IgD-negative memory B cell (primary cell): ENCODE measurements around the gene C3orf70. TPM values are rescaled to one million over a fixed set of nuclear protein-coding genes. Genes with fewer than 3 reads are reported as not detected.

Source experiments
- H3K27ac Mint-ChIP-seq, 3 donors: one replicate each; pipeline ENCODE4 v1.8.0; 2020 to 2022; ENCODE audit warnings: mild to moderate bottlenecking in 3 of 3, mixed read lengths in 3 of 3, moderate library complexity in 1 of 3
- H3K27me3 Mint-ChIP-seq: one replicate; pipeline ENCODE4 v1.8.0; 2021; ENCODE audit warnings: mixed read lengths
- H3K36me3 Mint-ChIP-seq: one replicate; pipeline ENCODE4 v1.8.0; 2020; ENCODE audit warnings: mild to moderate bottlenecking, mixed read lengths
- H3K4me1 Mint-ChIP-seq, 3 donors: one replicate each; pipeline ENCODE4 v1.8.0; 2020 to 2022; ENCODE audit warnings: mixed read lengths in 3 of 3, mild to moderate bottlenecking in 1 of 3
- H3K4me3 Mint-ChIP-seq, 4 donors: one replicate each; pipeline ENCODE4 v1.8.0; 2020 to 2022; ENCODE audit warnings: mild to moderate bottlenecking in 4 of 4, mixed read lengths in 4 of 4, moderate library complexity in 3 of 4
- H3K9me3 Mint-ChIP-seq, 3 donors: one replicate each; pipeline ENCODE4 v1.8.0; 2020 to 2021; ENCODE audit warnings: mixed read lengths in 3 of 3, mild to moderate bottlenecking in 1 of 3
- polyA plus RNA-seq: library from polyadenylated mRNA; unstranded; fragments of 300-500 nt; fragmentation: Illumina TruSeq; gene quantifications from one replicate; pipeline ENCODE4 v1.2.3, GENCODE V29; 2021

Gene C3orf70
- polyA plus RNA-seq = 0.10 TPM

GRCh38 chr3:185152410-185153170 lies at the start of gene C3orf70:
C3orf70 (minus strand) TSS chr3:185153060; CDS start chr3:185152823, 237 bp downstream.
- peak within 1 kb of the TSS; percentile 80 to 92 (median 86) for H3K4me3 Mint-ChIP-seq
- peaks cover 0 to 1% (median 0%) of the 10 kb centered on the region in 3 donors for H3K4me1 Mint-ChIP-seq
- no peak within 1 kb of the TSS for H3K27ac Mint-ChIP-seq
- H3K36me3 Mint-ChIP-seq = no peaks in the 10 kb centered on the region
- H3K27me3 Mint-ChIP-seq = peaks cover 29% of the 10 kb centered on the region
- no peaks in the 10 kb centered on the region for H3K9me3 Mint-ChIP-seq

- no peaks in the 10 kb centered on the region for H3K27me3 Mint-ChIP-seq
- no peaks in the 10 kb centered on the region for H3K9me3 Mint-ChIP-seq
- H3K27ac Mint-ChIP-seq = no peak overlapping the region
- peaks cover 5% of the 10 kb centered on the region for H3K36me3 Mint-ChIP-seq
- H3K4me1 Mint-ChIP-seq = peaks cover 0 to 2% (median 0%) of the 10 kb centered on the region in 3 donors
- no peak overlapping the region for H3K4me3 Mint-ChIP-seq
Observed at GRCh38 chr3:185200639-185201038, 47.8 kb upstream of the C3orf70 start.

GRCh38 chr3:185199671-185200070 lies 46.8 kb upstream of the C3orf70 start:
- Mint-ChIP-seq H3K4me1 (peaks cover 0 to 2% (median 0%) of the 10 kb centered on the region in 3 donors), H3K36me3 (peaks cover 9% of the 10 kb centered on the region), H3K9me3 (peaks cover 0 to 4% (median 3%) of the 10 kb centered on the region in 3 donors), H3K27ac (no peak overlapping the region), H3K4me3 (no peak overlapping the region), H3K27me3 (no peaks in the 10 kb centered on the region)

- H3K9me3 Mint-ChIP-seq = peaks cover 0 to 5% (median 3%) of the 10 kb centered on the region in 3 donors
- no peaks in the 10 kb centered on the region for H3K27me3 Mint-ChIP-seq
- H3K36me3 Mint-ChIP-seq = peaks cover 9% of the 10 kb centered on the region
- H3K4me3 Mint-ChIP-seq = no peak overlapping the region
- peaks cover 0 to 2% (median 0%) of the 10 kb centered on the region in 3 donors for H3K4me1 Mint-ChIP-seq
- H3K27ac Mint-ChIP-seq = no peak overlapping the region
Observed at GRCh38 chr3:185199206-185199605, 46.3 kb upstream of the C3orf70 start.

- H3K4me3 Mint-ChIP-seq = no peak overlapping the region
Observed at GRCh38 chr3:185197068-185197467, 44.2 kb upstream of the C3orf70 start.

GRCh38 chr3:185195652-185196051 lies 42.8 kb upstream of the C3orf70 start:
- Mint-ChIP-seq H3K36me3 (peaks cover 7% of the 10 kb centered on the region), H3K9me3 (peaks cover 0 to 6% (median 3%) of the 10 kb centered on the region in 3 donors), H3K27me3 (no peaks in the 10 kb centered on the region), H3K4me1 (peaks cover 0 to 2% (median 0%) of the 10 kb centered on the region in 3 donors), H3K27ac (no peak overlapping the region), H3K4me3 (no peak overlapping the region)

More at GRCh38 chr3:185197068-185197467, 44.2 kb upstream of the C3orf70 start:
- Mint-ChIP-seq H3K27ac (no peak overlapping the region), H3K4me1 (peaks cover 0 to 2% (median 0%) of the 10 kb centered on the region in 3 donors), H3K27me3 (no peaks in the 10 kb centered on the region), H3K9me3 (peaks cover 0 to 6% (median 3%) of the 10 kb centered on the region in 3 donors), H3K36me3 (peaks cover 6% of the 10 kb centered on the region)

- peaks cover 2% of the 10 kb centered on the region for H3K27me3 Mint-ChIP-seq
- peaks cover 0 to 2% (median 0%) of the 10 kb centered on the region in 3 donors for H3K9me3 Mint-ChIP-seq
- peaks cover 0 to 3% (median 0%) of the 10 kb centered on the region in 3 donors for H3K4me1 Mint-ChIP-seq
- H3K4me3 Mint-ChIP-seq = no peak overlapping the region
- H3K36me3 Mint-ChIP-seq = peaks cover 4% of the 10 kb centered on the region
- H3K27ac Mint-ChIP-seq = no peak overlapping the region
Observed at GRCh38 chr3:185188816-185189215, 36.0 kb upstream of the C3orf70 start.

GRCh38 chr3:185187391-185187790 lies 34.5 kb upstream of the C3orf70 start:
- Mint-ChIP-seq H3K36me3 (peaks cover 4% of the 10 kb centered on the region), H3K27ac (no peak overlapping the region), H3K4me3 (no peak overlapping the region), H3K27me3 (peaks cover 2% of the 10 kb centered on the region), H3K4me1 (peaks cover 0 to 3% (median 0%) of the 10 kb centered on the region in 3 donors), H3K9me3 (peaks cover 0 to under 1% (median 0%) of the 10 kb centered on the region in 3 donors)

GRCh38 chr3:185176750-185177359 lies 24.0 kb upstream of the C3orf70 start:
- Mint-ChIP-seq H3K9me3 (no peaks in the 10 kb centered on the region), H3K36me3 (no peaks in the 10 kb centered on the region), H3K4me1 (peaks cover 7 to 10% (median 8%) of the 10 kb centered on the region in 3 donors), H3K4me3 (no peak overlapping the region), H3K27me3 (no peaks in the 10 kb centered on the region), H3K27ac (no peak overlapping the region)

GRCh38 chr3:185175370-185175987 lies 22.6 kb upstream of the C3orf70 start:
- peak overlapping the region in 3 of 4 donors; percentile 3 to 95 (median 67) for H3K4me3 Mint-ChIP-seq
- H3K27me3 Mint-ChIP-seq = no peaks in the 10 kb centered on the region
- peaks cover 7 to 10% (median 8%) of the 10 kb centered on the region in 3 donors for H3K4me1 Mint-ChIP-seq
- peak overlapping the region in 2 of 3 donors; percentile 17 to 24 for H3K27ac Mint-ChIP-seq
- no peaks in the 10 kb centered on the region for H3K9me3 Mint-ChIP-seq
- no peaks in the 10 kb centered on the region for H3K36me3 Mint-ChIP-seq

- Mint-ChIP-seq H3K27ac (no peak overlapping the region), H3K4me3 (no peak overlapping the region), H3K36me3 (no peaks in the 10 kb centered on the region), H3K4me1 (peaks cover 7 to 10% (median 8%) of the 10 kb centered on the region in 3 donors), H3K27me3 (peaks cover 3% of the 10 kb centered on the region), H3K9me3 (no peaks in the 10 kb centered on the region)
Observed at GRCh38 chr3:185172086-185173049, 19.5 kb upstream of the C3orf70 start.

- peaks cover 7% of the 10 kb centered on the region for H3K27me3 Mint-ChIP-seq
- no peak overlapping the region for H3K27ac Mint-ChIP-seq
- H3K9me3 Mint-ChIP-seq = no peaks in the 10 kb centered on the region
Observed at GRCh38 chr3:185164428-185165217, 11.8 kb upstream of the C3orf70 start.

GRCh38 chr3:185162634-185163033 lies 9.8 kb upstream of the C3orf70 start:
- no peak overlapping the region for H3K27ac Mint-ChIP-seq
- H3K4me3 Mint-ChIP-seq = no peak overlapping the region
- no peaks in the 10 kb centered on the region for H3K36me3 Mint-ChIP-seq
- no peaks in the 10 kb centered on the region for H3K9me3 Mint-ChIP-seq
- H3K27me3 Mint-ChIP-seq = peaks cover 11% of the 10 kb centered on the region
- H3K4me1 Mint-ChIP-seq = no peaks in the 10 kb centered on the region

More at GRCh38 chr3:185164428-185165217, 11.8 kb upstream of the C3orf70 start:
- H3K36me3 Mint-ChIP-seq = no peaks in the 10 kb centered on the region
- H3K4me3 Mint-ChIP-seq = no peak overlapping the region
- no peaks in the 10 kb centered on the region for H3K4me1 Mint-ChIP-seq
